Peyer's patch (tissue), 4 donors: ENCODE measurements around the gene RPS15.
"Not testable (repeated sequence)": the region's sequence is repeated elsewhere in the genome, so short reads cannot be mapped to it uniquely, and the experiment has no call there.

Source experiments
- CTCF ChIP-seq, 6 experiments: fragments of 450-650 bp in 4 of 6; fragments of 200-600 bp in 2 of 6; sonication (generic) in 1 of 6; IDR thresholded peaks; one replicate each; pipeline ENCODE4 v1.5.1; 2017 to 2019; ENCODE audit warnings: antibody characterized with exemption in 6 of 6, mild to moderate bottlenecking in 3 of 6, moderate library complexity in 1 of 6
- POLR2A ChIP-seq, 2 donors: fragments of 450-650 bp; IDR thresholded peaks; one replicate each; pipeline ENCODE4 v1.5.1; 2017; ENCODE audit warnings: antibody characterized with exemption in 2 of 2, mild to moderate bottlenecking in 2 of 2, moderate library complexity in 2 of 2

DNA sequence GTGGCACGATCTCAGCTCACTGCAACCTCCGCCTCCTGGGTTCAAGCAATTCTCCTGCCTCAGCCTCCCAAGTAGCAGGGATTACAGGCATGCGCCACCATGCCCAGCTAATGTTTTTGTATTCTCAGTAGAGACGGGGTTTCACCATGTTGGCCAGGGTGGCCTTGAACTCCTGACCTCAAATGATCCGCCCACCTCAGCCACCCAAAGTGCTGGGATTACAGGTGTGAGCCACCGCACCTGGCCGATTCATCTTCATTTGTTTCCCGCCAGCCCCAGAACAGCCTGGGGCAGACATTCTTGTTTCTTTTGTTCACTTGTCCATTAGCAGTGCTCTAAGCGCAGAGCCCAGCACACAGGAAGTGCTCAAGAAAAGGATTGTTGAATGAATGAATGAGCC is 38.9 kb downstream of the RPS15 start:
- TF ChIP-seq CTCF, POLR2A (IDR thresholded peaks at IDR 0.05): not testable (repeated sequence)
